GM21576 (cell line): ENCODE results near the gene DOK7.
"Not testable (repeated sequence)": the region's sequence is repeated elsewhere in the genome, so short reads cannot be mapped to it uniquely, and the experiment has no call there.

ENCODE experiments used
- ATAC-seq: cut with Tn5 transposase; IDR thresholded peaks from one replicate; pipeline ENCODE4 v1.9.1; 2021; ENCODE audit warnings: mild to moderate bottlenecking, moderate library complexity; ENCODE audit not compliant: unreplicated experiment

DOK7 gene

DNA sequence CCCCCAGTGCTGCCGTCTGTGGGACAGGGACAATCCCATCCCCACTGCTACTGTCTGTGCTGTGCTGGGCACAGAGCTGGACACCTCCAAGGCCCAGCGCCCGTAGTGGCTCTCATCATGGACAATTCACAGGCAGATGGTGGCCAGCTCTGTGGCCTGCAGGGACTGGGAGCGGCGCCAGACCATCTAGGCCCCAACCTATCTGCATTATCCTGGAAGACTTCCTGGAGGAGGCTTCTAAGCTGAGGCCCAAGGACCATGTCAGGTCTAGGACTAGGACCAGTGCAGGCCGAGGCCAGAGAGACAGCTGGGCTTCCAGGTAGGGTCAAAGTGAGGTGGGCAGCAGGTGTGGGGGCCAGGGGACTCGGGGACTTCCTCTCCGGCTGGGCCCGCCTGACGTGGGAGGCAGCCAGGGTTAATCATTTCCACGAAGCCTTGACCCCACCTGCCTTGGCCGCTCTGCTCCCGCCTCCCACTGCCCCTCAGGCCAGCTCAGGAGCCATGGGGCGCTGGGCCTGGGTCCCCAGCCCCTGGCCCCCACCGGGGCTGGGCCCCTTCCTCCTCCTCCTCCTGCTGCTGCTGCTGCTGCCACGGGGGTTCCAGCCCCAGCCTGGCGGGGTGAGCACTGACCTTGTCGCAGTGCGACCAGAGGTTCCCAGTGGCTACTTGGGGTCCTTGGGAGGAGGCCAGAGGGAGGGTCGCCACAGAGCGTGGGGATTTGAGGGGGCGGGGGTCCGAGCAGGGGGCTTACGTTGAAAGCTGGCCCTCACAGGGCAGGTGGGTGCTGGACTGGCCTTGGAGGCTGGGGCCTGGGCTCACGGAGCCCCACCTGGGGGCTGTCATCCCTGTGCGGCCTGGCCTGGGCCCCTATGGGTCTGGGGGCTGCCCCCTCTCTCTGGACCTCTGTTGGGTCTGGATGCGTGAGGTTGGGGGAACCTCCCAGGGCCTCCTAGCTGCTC, 21.3 kb upstream of the DOK7 start, which contains the start of gene HGFAC:
Gene HGFAC (plus strand): TSS at position 468 of the 959 bp plus-strand sequence. CDS start 34 bp downstream, at position 502.
- no peak for ATAC-seq

DNA sequence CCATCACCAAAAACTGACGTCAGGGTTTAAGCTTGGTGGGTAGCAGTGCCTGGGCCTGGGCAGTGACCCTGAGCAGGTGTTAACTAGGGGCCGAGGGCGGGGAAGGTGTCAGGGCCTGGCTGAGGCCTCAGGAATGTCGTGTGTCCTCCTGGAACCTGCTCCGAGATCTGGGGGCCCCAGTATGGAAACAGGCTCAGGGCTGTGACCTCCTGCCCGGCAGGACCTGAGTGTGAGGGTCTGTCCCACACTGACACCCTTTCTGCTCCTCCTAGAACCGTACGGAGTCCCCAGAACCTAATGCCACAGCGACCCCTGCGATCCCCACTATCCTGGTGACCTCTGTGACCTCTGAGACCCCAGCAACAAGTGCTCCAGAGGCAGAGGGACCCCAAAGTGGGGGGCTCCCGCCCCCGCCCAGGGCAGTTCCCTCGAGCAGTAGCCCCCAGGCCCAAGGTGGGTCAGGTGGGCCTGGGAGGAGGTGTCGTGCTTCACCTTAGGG, 20.6 kb upstream of the DOK7 start:
- ATAC-seq, result no peak

DNA sequence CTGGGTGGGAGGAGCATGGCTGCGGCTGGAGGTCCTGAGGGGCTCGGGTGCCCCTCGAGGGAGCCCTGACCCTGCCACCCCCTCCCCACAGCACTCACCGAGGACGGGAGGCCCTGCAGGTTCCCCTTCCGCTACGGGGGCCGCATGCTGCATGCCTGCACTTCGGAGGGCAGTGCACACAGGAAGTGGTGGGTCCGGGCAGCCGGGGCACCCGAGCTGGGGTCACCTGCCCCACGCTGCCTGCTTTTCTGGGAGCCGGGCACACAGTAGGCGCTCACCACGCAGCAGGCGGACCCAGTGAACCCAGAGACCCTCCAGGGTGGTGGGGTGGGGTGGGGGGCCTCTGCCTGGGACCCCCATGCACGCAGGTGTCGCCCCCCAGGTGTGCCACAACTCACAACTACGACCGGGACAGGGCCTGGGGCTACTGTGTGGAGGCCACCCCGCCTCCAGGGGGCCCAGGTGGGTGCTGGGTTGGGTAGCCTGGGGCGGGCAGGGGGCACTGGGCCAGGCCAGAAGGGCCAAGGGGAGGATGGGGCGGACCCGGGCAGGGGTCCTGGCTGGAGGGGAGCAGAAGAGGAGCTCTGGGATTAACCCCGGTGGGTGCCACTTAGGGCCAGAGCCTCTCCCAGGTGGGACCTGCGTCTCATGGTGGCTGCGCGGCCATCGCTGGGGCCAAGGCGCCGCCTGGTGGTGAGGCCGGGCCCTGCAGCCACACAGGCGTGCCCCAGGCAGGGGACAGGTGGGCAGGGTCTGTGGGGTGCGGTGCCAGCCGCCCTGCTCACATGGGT, 20.0 kb upstream of the DOK7 start:
- no peak for ATAC-seq

DNA sequence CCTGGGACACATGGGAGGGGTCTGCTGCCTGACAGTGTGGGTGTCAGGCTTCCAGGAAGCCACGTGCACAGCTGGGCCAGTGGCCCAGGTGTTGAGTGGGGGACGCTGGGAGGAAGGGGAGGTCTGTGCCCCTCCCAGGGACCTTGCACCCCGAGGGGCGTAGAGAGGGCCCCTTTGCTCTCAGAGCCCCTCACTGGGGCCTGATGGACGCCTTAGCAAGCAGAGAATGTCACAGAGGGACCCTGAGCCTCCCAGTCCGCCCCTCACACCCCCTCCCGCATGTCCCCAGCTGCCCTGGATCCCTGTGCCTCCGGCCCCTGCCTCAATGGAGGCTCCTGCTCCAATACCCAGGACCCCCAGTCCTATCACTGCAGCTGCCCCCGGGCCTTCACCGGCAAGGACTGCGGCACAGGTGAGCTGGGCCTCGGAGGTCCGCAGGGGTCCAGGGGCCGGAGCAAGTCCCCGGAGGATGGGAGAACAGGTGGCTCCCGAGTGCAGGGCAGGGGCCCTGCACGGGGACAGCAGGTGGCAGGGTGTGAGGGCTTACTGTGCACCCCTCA, 19.3 kb upstream of the DOK7 start:
- ATAC-seq, result no peak

DNA sequence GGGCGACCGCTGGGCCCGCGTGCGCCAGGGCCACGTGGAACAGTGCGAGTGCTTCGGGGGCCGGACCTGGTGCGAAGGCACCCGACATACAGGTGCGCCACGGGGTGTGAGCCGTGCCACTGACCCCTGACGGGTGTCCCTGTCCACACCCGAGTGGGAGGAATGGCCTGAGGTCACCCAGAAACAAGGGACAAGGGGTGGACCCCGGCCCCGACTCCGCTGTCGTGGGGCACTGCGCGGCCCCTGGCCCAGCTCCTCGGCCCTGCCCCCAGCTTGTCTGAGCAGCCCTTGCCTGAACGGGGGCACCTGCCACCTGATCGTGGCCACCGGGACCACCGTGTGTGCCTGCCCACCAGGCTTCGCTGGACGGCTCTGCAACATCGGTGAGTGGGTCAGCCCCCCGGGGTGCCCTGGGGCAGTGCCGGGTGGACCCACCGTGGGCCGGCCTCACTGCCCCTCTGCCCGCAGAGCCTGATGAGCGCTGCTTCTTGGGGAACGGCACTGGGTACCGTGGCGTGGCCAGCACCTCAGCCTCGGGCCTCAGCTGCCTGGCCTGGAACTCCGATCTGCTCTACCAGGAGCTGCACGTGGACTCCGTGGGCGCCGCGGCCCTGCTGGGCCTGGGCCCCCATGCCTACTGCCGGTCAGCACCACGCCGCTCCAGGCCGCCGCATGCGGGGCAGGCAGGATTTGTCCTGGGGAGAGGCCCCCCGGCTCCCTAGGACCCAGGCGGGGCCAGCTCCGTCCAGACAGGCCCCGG, 18.6 kb upstream of the DOK7 start:
- ATAC-seq, result no peak

DNA sequence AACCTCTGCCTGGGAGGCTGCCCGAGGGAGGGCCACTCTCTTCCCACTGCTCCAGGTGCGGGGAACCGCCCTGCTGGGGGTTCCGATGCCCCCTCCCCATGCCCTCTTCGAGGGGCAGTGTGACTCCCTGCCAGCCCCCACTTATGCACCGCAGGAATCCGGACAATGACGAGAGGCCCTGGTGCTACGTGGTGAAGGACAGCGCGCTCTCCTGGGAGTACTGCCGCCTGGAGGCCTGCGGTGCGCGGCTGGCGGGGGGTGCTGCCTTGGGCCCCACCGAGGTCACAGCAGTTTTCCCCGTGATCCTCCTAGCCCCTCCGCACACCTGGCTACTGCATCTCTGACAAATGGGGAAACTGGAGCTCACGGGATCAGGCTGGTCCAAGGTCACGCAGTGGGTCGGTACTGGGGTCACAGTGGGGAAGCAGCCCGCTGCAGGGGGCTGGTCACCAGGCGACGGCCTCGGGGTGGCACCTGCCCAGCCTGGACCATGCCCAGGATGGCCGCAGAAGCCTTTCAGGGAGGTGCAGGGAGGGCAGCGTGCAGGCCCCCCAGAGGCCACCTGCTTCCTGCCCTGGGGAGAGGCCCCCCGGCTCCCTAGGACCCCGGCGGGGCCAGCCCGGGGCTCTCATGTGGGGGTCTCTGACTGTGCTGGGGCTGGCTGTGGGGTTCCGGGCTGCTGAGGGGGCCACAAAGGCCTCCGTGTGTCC, 17.8 kb upstream of the DOK7 start:
- ATAC-seq, result no peak

DNA sequence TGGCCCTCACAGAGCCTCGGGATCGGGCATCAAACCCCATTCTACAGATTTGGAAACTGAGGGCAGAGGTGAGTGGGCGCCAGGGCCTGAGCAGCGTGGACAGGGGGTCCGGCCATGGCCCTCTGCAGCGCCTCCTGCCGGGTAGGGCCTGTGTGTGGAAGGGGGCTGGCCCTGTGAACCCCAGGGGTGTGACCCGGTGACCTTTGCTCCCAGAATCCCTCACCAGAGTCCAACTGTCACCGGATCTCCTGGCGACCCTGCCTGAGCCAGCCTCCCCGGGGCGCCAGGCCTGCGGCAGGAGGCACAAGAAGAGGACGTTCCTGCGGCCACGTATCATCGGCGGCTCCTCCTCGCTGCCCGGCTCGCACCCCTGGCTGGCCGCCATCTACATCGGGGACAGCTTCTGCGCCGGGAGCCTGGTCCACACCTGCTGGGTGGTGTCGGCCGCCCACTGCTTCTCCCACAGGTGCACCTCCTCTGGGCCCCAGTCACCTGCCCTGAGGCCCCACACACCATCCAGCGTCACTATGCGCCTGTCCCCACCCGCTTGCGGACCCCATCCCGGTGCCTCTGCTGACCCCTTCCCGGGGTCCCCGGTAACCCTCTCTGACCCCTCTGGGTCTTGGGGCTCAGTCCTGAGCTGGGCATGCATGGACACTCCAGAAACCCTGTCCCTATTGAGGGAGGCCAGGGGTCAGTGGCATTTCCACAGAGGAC, 17.1 kb upstream of the DOK7 start:
- ATAC-seq, result no peak

DNA sequence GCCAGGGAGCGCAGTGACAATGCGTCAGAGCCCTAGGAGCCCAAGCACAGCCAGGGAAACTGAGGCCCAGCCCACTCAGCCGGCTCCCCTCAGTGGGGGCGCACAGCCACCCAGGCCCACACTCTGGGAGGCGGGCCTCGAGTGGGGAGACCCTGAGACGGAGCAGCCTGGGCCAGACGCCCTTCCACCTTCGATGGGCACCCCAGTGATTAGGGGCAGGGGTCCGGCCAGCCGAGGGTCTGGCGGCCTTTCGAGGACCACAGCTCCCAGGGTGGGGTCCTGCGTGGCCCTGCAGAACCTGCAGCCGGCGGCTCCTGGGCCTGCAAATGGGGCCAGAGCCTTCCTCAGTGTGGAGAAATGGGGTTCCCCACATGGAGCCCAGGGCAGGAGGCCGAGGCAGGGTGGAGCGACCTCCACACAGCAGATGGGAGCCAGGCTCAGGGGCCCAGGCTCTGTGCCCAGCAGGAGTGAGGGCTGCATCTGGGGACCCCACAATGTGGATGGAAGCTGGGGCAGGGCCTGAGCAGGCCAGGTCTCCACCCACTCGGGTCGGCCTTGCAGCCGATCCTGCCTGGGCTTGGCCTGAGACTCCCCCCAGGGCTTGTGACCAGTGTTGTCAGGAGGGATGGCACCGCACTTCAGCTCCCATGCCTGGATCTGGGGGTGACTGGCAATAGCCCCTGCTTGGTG, 16.3 kb upstream of the DOK7 start:
- no peak for ATAC-seq

DNA sequence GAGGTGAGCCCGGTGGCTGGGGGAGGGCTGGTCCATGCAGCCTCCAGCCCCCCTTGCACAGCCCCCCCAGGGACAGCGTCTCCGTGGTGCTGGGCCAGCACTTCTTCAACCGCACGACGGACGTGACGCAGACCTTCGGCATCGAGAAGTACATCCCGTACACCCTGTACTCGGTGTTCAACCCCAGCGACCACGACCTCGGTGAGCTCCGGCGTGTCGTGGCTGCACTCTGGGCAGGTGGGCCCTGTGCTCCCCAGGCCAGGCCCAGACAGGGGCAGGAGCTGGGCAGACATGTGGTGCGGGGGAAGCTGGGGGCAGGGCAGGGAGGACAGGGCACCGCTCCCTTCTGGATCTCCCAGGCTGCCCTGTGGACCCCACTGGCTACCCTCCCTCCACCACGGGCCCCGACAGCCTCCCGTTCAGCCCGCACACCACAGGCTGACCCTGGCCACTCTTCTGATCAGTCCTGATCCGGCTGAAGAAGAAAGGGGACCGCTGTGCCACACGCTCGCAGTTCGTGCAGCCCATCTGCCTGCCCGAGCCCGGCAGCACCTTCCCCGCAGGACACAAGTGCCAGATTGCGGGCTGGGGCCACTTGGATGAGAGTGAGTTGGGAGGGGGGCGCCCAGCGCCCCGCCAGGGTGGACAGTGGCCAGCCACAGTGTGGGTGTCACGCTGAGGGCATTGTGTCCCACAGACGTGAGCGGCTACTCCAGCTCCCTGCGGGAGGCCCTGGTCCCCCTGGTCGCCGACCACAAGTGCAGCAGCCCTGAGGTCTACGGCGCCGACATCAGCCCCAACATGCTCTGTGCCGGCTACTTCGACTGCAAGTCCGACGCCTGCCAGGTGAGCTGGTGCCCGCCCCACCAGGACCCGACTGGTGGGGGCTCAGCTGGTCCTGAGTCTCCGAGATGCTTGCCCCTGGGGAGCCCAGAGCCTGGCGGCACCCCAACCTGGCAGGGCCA, 15.4 kb upstream of the DOK7 start:
- ATAC-seq, result no peak

DNA sequence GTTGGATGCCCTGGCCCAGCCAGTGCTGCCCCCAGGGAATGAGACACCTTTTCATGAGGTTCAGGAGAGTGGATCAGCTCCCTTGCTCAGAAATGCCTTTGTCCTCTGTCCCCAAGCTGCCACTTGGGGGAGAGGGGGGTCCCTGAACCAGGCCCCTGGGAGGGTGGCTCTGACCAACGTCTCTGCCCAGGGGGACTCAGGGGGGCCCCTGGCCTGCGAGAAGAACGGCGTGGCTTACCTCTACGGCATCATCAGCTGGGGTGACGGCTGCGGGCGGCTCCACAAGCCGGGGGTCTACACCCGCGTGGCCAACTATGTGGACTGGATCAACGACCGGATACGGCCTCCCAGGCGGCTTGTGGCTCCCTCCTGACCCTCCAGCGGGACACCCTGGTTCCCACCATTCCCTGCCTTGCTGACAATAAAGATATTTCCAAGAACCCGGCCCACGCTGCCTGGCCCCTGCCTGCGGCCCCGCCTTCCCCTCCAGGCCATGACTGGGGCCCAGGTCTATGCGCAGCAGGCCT, 14.0 kb upstream of the DOK7 start:
- ATAC-seq, result no peak

DNA sequence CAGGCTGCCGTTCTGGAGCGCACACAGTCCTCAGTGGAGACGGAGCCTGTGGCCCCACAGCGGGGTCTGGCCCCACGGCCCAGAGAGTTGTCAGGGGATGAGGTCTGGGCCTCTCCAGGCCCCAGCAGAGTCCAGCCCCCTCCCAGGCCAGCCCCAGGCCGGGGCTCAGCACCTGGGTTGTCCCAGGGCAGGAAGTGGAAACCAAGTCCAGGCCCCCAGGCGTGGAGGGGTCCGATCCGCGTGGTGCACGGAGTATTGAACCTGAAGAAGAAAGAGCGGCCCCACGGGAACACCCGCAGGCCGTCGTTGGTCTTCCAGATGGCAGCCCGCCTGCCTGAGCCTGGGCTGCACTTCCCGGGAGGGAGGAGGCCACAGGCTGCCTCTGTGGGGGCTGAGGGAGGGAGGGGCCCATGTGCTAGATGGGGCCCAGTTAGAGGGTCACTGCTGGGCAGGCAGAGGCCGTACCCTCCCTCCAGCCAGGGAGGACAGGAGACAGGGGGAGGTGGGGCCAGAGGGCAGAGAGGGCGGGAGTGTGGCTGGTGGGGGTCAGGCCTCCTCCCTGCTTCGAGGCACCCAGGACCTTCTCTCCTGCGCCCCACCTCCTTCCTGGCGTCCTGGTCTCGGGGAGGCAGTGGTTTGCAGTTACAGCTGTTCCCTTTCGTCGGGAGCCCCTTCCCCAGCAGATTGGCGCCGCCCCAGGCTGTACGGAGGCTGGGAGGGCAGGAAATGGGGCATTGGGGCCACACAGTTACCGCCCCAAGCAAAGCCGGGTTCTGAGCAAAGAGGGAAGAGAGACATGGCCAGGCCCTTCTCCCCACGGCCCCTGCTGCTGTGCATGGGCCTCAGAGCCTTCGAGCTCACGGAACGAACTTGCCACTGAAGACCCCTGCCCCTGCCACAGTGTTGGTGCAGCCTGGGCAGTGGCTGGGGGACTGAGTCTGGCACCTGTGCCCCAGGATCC, 13.3 kb upstream of the DOK7 start:
- ATAC-seq, result no peak

DNA sequence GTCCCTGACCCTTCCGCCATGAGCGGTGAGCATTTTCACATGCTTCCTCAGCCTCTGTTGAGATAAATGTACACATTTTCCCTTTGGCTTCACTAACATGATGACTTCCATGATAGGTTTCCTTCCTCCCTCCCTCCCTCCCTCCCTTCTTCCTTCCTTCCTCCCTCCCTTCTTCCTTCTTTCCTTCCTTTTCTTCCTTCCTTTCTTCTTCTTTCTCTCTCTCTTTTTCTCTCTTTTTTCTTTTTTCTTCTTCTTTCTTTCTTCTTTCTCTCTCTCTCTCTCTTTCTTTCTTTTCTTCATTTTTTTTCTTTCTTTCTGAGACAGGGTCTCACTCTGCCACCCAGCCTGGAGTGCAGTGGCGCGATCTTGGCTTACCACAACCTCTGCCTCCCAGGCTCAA, 12.5 kb upstream of the DOK7 start:
- no peak for ATAC-seq

DNA sequence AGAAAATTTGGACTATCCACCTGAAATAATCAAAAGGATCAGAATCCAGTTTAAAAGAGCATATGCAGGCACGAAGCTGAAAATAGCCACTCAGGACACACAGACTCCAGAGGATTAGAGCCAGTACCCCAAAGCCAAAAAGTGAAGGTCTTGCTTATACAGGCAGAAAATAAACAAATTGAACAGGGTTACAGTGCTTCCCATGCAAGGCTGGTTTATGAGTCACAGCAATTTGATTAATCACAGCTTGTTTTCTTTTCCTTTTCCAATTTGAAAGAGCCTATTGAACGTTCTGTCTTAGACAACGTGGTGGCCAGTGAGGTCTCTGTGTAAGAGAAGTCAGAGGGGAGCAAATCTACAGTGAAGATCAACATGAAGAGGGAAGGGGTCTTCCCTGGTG, 11.2 kb upstream of the DOK7 start:
- ATAC-seq, result no peak

DNA sequence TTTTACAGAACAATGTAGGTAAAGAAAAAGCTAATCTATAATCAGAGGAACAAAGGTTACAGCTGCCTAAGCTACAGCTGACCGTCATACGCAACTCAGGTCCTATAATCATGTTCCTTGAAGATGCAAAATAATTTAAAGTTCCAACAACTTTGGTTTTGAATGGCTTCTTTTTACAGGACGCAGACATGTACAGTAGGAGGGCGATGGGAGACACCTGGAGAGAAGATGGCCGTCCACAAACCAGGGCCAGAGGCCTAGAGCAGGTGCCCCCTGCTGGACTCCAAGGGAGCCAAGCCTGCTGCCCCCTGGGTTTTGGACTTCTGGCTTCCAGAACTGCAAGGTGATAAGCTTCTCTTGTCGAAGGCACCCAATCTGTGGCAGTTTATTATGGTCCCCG, 10.7 kb upstream of the DOK7 start:
- no peak for ATAC-seq

DNA sequence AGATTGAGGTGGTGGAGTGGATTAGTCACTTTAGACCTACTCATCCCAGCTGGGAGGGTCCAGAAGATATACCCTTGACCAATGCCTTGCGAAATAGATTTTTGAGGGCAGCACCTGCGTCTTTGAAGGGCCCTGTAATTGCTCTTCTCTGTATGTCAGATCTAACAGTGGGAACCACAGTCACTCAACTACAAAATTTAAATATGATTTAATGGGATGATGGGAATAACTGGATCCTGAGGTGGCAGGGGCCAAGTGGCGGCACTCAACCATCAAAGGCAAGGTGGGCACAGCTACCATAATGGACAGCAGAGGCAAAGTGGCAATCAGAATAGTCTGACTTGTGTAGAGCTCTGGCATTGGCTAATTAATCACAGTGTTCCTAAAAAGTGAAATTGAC, 7.5 kb upstream of the DOK7 start:
- ATAC-seq, result not testable (repeated sequence)

DNA sequence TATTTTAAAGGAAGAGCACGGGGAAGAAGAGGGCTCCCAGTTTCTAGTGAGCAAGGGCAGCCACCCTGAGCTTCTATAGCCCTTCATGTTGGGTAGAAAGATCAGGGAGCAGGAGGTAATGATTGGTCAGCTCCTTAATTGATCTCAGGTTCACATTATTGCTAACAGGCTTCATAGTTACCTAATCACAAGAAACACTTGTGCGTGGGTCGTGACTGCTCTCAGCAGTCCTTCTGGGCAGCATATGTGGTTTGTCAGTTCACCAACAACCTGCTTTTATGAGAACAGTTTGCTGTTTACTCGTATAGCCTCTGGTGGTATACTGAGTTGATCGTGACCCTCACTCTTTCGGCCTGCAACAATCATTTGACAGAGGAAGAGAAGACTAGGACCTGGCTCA, 4.7 kb upstream of the DOK7 start:
- no peak for ATAC-seq
